H1 (cell line): ENCODE data around the gene APBB1.

Experiments used
- CBX8 ChIP-seq: fragments of 300-800, 300-1000 bp; sonication (generic); IDR thresholded peaks from 2 replicates; pipeline ENCODE4 v1.7.1; 2016; ENCODE audit warnings: low read depth, low read length, borderline replicate concordance
- CEBPB ChIP-seq: IDR thresholded peaks from 2 replicates; pipeline ENCODE4 v1.6.1; 2012; ENCODE audit warnings: low read depth, low read length
- EP300 ChIP-seq, 2 experiments: IDR thresholded peaks; 1 replicate in 1 of 2; 2 replicates in 1 of 2; pipeline ENCODE4 v1.6.1; 2011 to 2012; ENCODE audit warnings: low read depth in 2 of 2, low read length in 2 of 2, mild to moderate bottlenecking in 2 of 2, borderline replicate concordance in 1 of 2, inconsistent platforms in 1 of 2, moderate library complexity in 1 of 2
- TF ChIP-seq, protein P1 (sequence below), 3 experiments: IDR thresholded peaks; 1 replicate in 2 of 3; 2 replicates in 1 of 3; pipeline versions ENCODE4 v1.5.1 to v1.6.1; 2011; ENCODE audit warnings: low read length in 3 of 3, mild to moderate bottlenecking in 3 of 3, inconsistent platforms in 2 of 3, low read depth in 1 of 3, moderate library complexity in 1 of 3; ENCODE audit not compliant: insufficient read depth in 1 of 3; ENCODE audit errors: control extremely low read depth in 1 of 3

- TF ChIP-seq CBX8 = no peak
- no peak for TF ChIP-seq EP300 (IDR thresholded peaks at IDR 0.05; ENCODE audit: borderline replicate concordance in 1 of 2, low read depth in 2 of 2, low read length in 2 of 2)
- TF ChIP-seq, protein P1, sequence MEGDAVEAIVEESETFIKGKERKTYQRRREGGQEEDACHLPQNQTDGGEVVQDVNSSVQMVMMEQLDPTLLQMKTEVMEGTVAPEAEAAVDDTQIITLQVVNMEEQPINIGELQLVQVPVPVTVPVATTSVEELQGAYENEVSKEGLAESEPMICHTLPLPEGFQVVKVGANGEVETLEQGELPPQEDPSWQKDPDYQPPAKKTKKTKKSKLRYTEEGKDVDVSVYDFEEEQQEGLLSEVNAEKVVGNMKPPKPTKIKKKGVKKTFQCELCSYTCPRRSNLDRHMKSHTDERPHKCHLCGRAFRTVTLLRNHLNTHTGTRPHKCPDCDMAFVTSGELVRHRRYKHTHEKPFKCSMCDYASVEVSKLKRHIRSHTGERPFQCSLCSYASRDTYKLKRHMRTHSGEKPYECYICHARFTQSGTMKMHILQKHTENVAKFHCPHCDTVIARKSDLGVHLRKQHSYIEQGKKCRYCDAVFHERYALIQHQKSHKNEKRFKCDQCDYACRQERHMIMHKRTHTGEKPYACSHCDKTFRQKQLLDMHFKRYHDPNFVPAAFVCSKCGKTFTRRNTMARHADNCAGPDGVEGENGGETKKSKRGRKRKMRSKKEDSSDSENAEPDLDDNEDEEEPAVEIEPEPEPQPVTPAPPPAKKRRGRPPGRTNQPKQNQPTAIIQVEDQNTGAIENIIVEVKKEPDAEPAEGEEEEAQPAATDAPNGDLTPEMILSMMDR (IDR thresholded peaks at IDR 0.05; ENCODE audit: control extremely low read depth in 1 of 3, insufficient read depth in 1 of 3, low read depth in 1 of 3, low read length in 3 of 3) = no peak
- TF ChIP-seq CEBPB = no peak
These were observed 68.9 kb downstream of the APBB1 start for GRCh38 chr11:6350043-6350442.
